HepG2 (cell line): ENCODE data around the gene FBXW4. TPM values are rescaled to one million over a fixed set of nuclear protein-coding genes. Genes with fewer than 3 reads are reported as not detected.
A peak's percentile ranks its signal among the peaks of the same experiment; 100 is the strongest.

Experiments used
- ARNT ChIP-seq: fragments of 450-650 bp; IDR thresholded peaks from 2 replicates; pipeline ENCODE4 v1.6.1; 2017
- ATF1 ChIP-seq: IDR thresholded peaks from 2 replicates; pipeline ENCODE4 v1.6.1; 2016; ENCODE audit warnings: mild to moderate bottlenecking, control low read depth
- BRD4 ChIP-seq: sonication (generic); formaldehyde crosslinking; IDR thresholded peaks from 2 replicates; pipeline ENCODE4 v1.4.0; 2020; ENCODE audit warnings: missing genetic modification reagents
- CREB1 ChIP-seq, 2 experiments: fragments of 450-650 bp in 1 of 2; IDR thresholded peaks; 2 replicates each; pipeline ENCODE4 v1.6.1; 2016 to 2017; ENCODE audit warnings: control low read depth in 1 of 2, mild to moderate bottlenecking in 1 of 2, missing compliant biosample characterization in 1 of 2, missing genetic modification characterization in 1 of 2
- EED ChIP-seq: sonication (generic); formaldehyde crosslinking; IDR thresholded peaks from 2 replicates; pipeline ENCODE4 v1.5.0; 2020; ENCODE audit warnings: mild to moderate bottlenecking, missing genetic modification reagents
- FOXO1 ChIP-seq: sonication (generic); formaldehyde crosslinking; IDR thresholded peaks from 2 replicates; pipeline ENCODE4 v1.4.0; 2020; ENCODE audit warnings: missing genetic modification reagents
- GATAD2A ChIP-seq: IDR thresholded peaks from 2 replicates; pipeline ENCODE4 v1.6.1; 2016
- IKZF1 ChIP-seq: fragments of 450-650 bp; IDR thresholded peaks from 2 replicates; pipeline ENCODE4 v1.7.1; 2016
- MXD1 ChIP-seq: sonication (generic); formaldehyde crosslinking; IDR thresholded peaks from 2 replicates; pipeline ENCODE4 v1.4.0; 2020; ENCODE audit warnings: mild to moderate bottlenecking, missing genetic modification reagents
- MXD3 ChIP-seq: IDR thresholded peaks from 2 replicates; pipeline ENCODE4 v1.6.1; 2016; ENCODE audit warnings: mild to moderate bottlenecking, missing biosample characterization, missing genetic modification reagents
- NFKB2 ChIP-seq: sonication (generic); formaldehyde crosslinking; IDR thresholded peaks from 2 replicates; pipeline ENCODE4 v1.4.0; 2020; ENCODE audit warnings: missing genetic modification reagents, borderline replicate concordance
- PBX3 ChIP-seq: sonication (generic); formaldehyde crosslinking; IDR thresholded peaks from 2 replicates; pipeline ENCODE4 v1.8.1; 2023; ENCODE audit warnings: missing genetic modification reagents, inconsistent platforms, borderline replicate concordance
- PITX1 ChIP-seq: sonication (generic); formaldehyde crosslinking; IDR thresholded peaks from 2 replicates; pipeline ENCODE4 v1.5.1; 2020; ENCODE audit warnings: mild to moderate bottlenecking, missing genetic modification reagents
- POGZ ChIP-seq: sonication (generic); formaldehyde crosslinking; IDR thresholded peaks from 2 replicates; pipeline ENCODE4 v1.4.0; 2020; ENCODE audit warnings: mild to moderate bottlenecking, missing genetic modification reagents
- SMAD3 ChIP-seq: sonication (generic); formaldehyde crosslinking; IDR thresholded peaks from 2 replicates; pipeline ENCODE4 v1.4.0; 2020; ENCODE audit warnings: missing genetic modification reagents
- TAF1 ChIP-seq: sonication (generic); formaldehyde crosslinking; IDR thresholded peaks from 2 replicates; pipeline ENCODE4 v1.4.0; 2020; ENCODE audit warnings: missing genetic modification reagents
- YEATS2 ChIP-seq: sonication (generic); formaldehyde crosslinking; IDR thresholded peaks from 2 replicates; pipeline ENCODE4 v1.4.0; 2020; ENCODE audit warnings: missing genetic modification reagents, borderline replicate concordance
- ZBTB7B ChIP-seq: sonication (generic); formaldehyde crosslinking; IDR thresholded peaks from 2 replicates; pipeline ENCODE4 v1.4.0; 2020; ENCODE audit warnings: missing genetic modification reagents
- ZGPAT ChIP-seq: IDR thresholded peaks from 2 replicates; pipeline ENCODE4 v1.6.1; 2016; ENCODE audit warnings: mild to moderate bottlenecking
- ZMAT3 ChIP-seq: sonication (generic); formaldehyde crosslinking; conservative IDR thresholded peaks from 2 replicates; pipeline ENCODE4 v1.7.0; 2021; ENCODE audit warnings: missing genetic modification reagents
- ZNF460 ChIP-seq: sonication (generic); formaldehyde crosslinking; IDR thresholded peaks from 2 replicates; pipeline ENCODE4 v1.5.1; 2020; ENCODE audit warnings: missing genetic modification reagents, mild to moderate bottlenecking, borderline replicate concordance
- ZNF546 ChIP-seq: sonication (generic); formaldehyde crosslinking; conservative IDR thresholded peaks from 2 replicates; pipeline ENCODE4 v1.8.1; 2023; ENCODE audit warnings: mild to moderate bottlenecking, missing genetic modification reagents
- ZNF660 ChIP-seq: sonication (generic); formaldehyde crosslinking; IDR thresholded peaks from 2 replicates; pipeline ENCODE4 v1.5.1; 2020; ENCODE audit warnings: mild to moderate bottlenecking, low read depth, missing genetic modification reagents, borderline replicate concordance
- ZNF709 ChIP-seq: sonication (generic); formaldehyde crosslinking; IDR thresholded peaks from 2 replicates; pipeline ENCODE4 v1.5.0; 2020; ENCODE audit warnings: mild to moderate bottlenecking, missing genetic modification reagents
- ZNF713 ChIP-seq: sonication (generic); formaldehyde crosslinking; IDR thresholded peaks from 2 replicates; pipeline ENCODE4 v1.4.0; 2020; ENCODE audit warnings: mild to moderate bottlenecking, missing genetic modification reagents
- ZNF766 ChIP-seq: sonication (generic); formaldehyde crosslinking; IDR thresholded peaks from 2 replicates; pipeline ENCODE4 v1.5.0; 2020; ENCODE audit warnings: missing genetic modification reagents, borderline replicate concordance
- ZNF777 ChIP-seq: sonication (generic); formaldehyde crosslinking; IDR thresholded peaks from 2 replicates; pipeline ENCODE4 v1.4.0; 2020; ENCODE audit warnings: missing genetic modification reagents
- ZNF781 ChIP-seq: sonication (generic); formaldehyde crosslinking; IDR thresholded peaks from 2 replicates; pipeline ENCODE4 v1.5.1; 2020; ENCODE audit warnings: borderline replicate concordance, mild to moderate bottlenecking, missing genetic modification reagents; ENCODE audit errors: not compliant biosample characterization
- polyA plus RNA-seq, 8 experiments: library from polyadenylated mRNA; depleted of rRNA in 3 of 8; stranded (reverse) in 7 of 8; unstranded in 1 of 8; fragments of >200 nt; fragmentation: Illumina TruSeq in 4 of 8; extraction: Trizol in 4 of 8; gene quantifications; 2 replicates each; pipeline versions ENCODE4 v1.2.1 to v1.2.3, GENCODE V29; 2011 to 2016; ENCODE audit warnings: low read depth in 4 of 8, missing spikeins in 1 of 8, mixed read lengths in 1 of 8; ENCODE audit not compliant: insufficient read depth in 1 of 8
- total RNA-seq, 5 experiments: library from RNA; depleted of rRNA; stranded (reverse); fragments of >200 nt; fragmentation: Illumina TruSeq; extraction: Trizol; gene quantifications; 2 replicates each; pipeline ENCODE4 v1.2.3, GENCODE V29; 2016; ENCODE audit warnings: low read depth in 1 of 5

The FBXW4 gene
- total and polyA plus RNA-seq, 2 of the 13 experiments (the other 11 are each of a cell fraction or from before 2014, with no cell fraction given): 23.5 to 33.7 TPM

GRCh38 chr10:101693978-101694673 lies 844 bp downstream of the FBXW4 start (continued):
- TF ChIP-seq SMAD3 (CRISPR knock-in tag) (no peak), ZBTB7B (CRISPR knock-in tag) (0 out of 2 replicates have a peak, but pooled peaks have one; percentile 39), ZMAT3 (CRISPR knock-in tag) (peak; percentile 73; the same call in 1 of the 2 replicates), BRD4 (CRISPR knock-in tag) (peak; percentile 90), ZNF546 (CRISPR knock-in tag) (peak; percentile 53; the same call in 1 of the 2 replicates), POGZ (CRISPR knock-in tag) (peak; percentile 16; the same call in 1 of the 2 replicates), GATAD2A (CRISPR knock-in tag) (0 out of 2 replicates have a peak, but pooled peaks have one; percentile 21), ZNF781 (CRISPR knock-in tag) (no peak), ATF1 (CRISPR knock-in tag) (no peak), MXD1 (peak; percentile 66), NFKB2 (peak; percentile 84; the same call in 1 of the 2 replicates), ZNF766 (CRISPR knock-in tag) (peak; percentile 87; the same call in 1 of the 2 replicates), PITX1 (CRISPR knock-in tag) (no peak), FOXO1 (CRISPR knock-in tag) (peak; percentile 57; the same call in 1 of the 2 replicates), YEATS2 (CRISPR knock-in tag) (no peak), ZNF713 (CRISPR knock-in tag) (no peak), CREB1 (IDR thresholded peaks at IDR 0.05) (no peak), CREB1 (CRISPR knock-in tag; IDR thresholded peaks at IDR 0.05) (no peak), ZNF709 (CRISPR knock-in tag) (peak; percentile 60; the same call in 1 of the 2 replicates), ARNT (no peak), TAF1 (peak; percentile 38; the same call in 1 of the 2 replicates), EED (0 out of 2 replicates have a peak, but pooled peaks have one; percentile 36), MXD3 (peak; percentile 69; the same call in 1 of the 2 replicates), PBX3 (CRISPR knock-in tag) (0 out of 2 replicates have a peak, but pooled peaks have one; percentile 73), ZGPAT (CRISPR knock-in tag) (peak; percentile 60; the same call in 1 of the 2 replicates), ZNF660 (CRISPR knock-in tag) (no peak), ZNF777 (CRISPR knock-in tag) (peak; percentile 71), ZNF460 (CRISPR knock-in tag) (no peak), IKZF1 (no peak)
